ENCODE data around the gene NFXL1.

- TF ChIP-seq, protein P1, sequence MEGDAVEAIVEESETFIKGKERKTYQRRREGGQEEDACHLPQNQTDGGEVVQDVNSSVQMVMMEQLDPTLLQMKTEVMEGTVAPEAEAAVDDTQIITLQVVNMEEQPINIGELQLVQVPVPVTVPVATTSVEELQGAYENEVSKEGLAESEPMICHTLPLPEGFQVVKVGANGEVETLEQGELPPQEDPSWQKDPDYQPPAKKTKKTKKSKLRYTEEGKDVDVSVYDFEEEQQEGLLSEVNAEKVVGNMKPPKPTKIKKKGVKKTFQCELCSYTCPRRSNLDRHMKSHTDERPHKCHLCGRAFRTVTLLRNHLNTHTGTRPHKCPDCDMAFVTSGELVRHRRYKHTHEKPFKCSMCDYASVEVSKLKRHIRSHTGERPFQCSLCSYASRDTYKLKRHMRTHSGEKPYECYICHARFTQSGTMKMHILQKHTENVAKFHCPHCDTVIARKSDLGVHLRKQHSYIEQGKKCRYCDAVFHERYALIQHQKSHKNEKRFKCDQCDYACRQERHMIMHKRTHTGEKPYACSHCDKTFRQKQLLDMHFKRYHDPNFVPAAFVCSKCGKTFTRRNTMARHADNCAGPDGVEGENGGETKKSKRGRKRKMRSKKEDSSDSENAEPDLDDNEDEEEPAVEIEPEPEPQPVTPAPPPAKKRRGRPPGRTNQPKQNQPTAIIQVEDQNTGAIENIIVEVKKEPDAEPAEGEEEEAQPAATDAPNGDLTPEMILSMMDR (IDR thresholded peaks at IDR 0.05 in 8 of 11, conservative IDR thresholded peaks at IDR 0.05 in 3 of 11) = no peak
- TF ChIP-seq POLR2AphosphoS5 (IDR thresholded peaks at IDR 0.05) (no peak), POLR2A (IDR thresholded peaks at IDR 0.05) (no peak)
Measured at GRCh38 chr4:47849466-47849865, 64.9 kb downstream of the NFXL1 start.

Measured in spleen (tissue), 7 donors.